ENCODE data around the gene SNX32. TPM values are rescaled to one million over a fixed set of nuclear protein-coding genes. Genes with fewer than 3 reads are reported as not detected.
A peak's percentile ranks its signal among the peaks of the same experiment; 100 is the strongest.

The SNX32 gene
- total and polyA plus RNA-seq, 2 of the 13 experiments (the other 11 are each of a cell fraction or from before 2014, with no cell fraction given): 0.09 to 0.34 TPM

DNA sequence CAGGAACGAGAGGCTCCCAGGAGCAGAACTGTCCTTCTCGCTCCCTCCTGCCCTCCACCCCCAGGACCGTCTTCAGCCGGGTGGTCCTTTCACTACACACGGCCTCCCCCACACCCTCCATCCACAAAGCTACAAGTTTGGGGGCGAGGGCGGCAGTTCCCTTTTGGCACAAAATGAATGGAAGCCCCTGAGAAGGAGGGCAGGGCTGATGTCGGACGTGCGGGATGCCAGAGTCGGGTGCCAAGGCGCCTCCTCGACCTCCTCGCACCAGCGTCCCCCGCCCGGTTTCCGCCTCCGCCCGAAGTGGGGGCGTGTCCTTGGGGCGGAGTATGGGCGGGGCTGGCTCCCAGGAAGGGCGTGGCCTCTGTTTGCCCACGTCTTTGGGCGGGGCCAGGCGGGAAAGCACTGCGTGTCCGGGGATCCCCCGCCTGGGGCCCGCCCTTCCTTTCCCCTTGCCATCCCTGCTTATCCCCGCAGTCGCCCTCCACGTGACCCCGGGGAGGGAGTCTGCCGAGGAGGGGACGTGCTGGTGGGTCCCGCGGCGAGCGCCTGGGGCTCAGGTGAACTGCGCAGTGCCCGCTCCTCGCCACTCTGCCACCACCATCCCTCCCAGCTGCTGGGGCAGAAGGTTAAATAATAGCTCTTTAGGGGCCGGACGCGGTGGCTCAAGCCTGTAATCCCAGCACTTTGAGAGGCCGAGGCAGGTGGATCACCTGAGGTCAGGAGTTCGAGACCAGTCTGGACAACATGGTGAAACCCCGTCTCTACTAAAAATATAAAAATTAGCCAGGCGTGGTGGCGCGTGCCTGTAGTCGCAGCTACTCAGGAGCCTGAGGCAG, 39.8 kb downstream of the SNX32 start (continued):
- TF ChIP-seq, protein P1, sequence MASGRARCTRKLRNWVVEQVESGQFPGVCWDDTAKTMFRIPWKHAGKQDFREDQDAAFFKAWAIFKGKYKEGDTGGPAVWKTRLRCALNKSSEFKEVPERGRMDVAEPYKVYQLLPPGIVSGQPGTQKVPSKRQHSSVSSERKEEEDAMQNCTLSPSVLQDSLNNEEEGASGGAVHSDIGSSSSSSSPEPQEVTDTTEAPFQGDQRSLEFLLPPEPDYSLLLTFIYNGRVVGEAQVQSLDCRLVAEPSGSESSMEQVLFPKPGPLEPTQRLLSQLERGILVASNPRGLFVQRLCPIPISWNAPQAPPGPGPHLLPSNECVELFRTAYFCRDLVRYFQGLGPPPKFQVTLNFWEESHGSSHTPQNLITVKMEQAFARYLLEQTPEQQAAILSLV (CRISPR knock-in tag; IDR thresholded peaks at IDR 0.05; ENCODE audit: borderline replicate concordance): peak; percentile 69
- TF ChIP-seq, protein P2, sequence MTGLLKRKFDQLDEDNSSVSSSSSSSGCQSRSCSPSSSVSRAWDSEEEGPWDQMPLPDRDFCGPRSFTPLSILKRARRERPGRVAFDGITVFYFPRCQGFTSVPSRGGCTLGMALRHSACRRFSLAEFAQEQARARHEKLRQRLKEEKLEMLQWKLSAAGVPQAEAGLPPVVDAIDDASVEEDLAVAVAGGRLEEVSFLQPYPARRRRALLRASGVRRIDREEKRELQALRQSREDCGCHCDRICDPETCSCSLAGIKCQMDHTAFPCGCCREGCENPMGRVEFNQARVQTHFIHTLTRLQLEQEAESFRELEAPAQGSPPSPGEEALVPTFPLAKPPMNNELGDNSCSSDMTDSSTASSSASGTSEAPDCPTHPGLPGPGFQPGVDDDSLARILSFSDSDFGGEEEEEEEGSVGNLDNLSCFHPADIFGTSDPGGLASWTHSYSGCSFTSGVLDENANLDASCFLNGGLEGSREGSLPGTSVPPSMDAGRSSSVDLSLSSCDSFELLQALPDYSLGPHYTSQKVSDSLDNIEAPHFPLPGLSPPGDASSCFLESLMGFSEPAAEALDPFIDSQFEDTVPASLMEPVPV (CRISPR knock-in tag; IDR thresholded peaks at IDR 0.05): peak; percentile 70; the same call in 1 of the 2 replicates
- 0 out of 2 replicates have a peak, but pooled peaks have one; percentile 58 for TF ChIP-seq DNMT1 (CRISPR knock-in tag; IDR thresholded peaks at IDR 0.05)
- TF ChIP-seq ZNF367 (CRISPR knock-in tag; IDR thresholded peaks at IDR 0.05; ENCODE audit: borderline replicate concordance): no peak
- TF ChIP-seq, protein P3, sequence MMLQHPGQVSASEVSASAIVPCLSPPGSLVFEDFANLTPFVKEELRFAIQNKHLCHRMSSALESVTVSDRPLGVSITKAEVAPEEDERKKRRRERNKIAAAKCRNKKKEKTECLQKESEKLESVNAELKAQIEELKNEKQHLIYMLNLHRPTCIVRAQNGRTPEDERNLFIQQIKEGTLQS (CRISPR knock-in tag; IDR thresholded peaks at IDR 0.05): no peak
- no peak for TF ChIP-seq CCDC6 (CRISPR knock-in tag; IDR thresholded peaks at IDR 0.05)
- peak; percentile 42; the same call in 1 of the 2 replicates for TF ChIP-seq TAF1 (CRISPR knock-in tag; IDR thresholded peaks at IDR 0.05)
- TF ChIP-seq ZNF101 (CRISPR knock-in tag; IDR thresholded peaks at IDR 0.05; ENCODE audit: borderline replicate concordance, low read depth): no peak
- TF ChIP-seq MAZ (IDR thresholded peaks at IDR 0.05; ENCODE audit: borderline replicate concordance, low read depth, low read length): peak; percentile 93
- peak; percentile 77 for TF ChIP-seq MAZ (CRISPR knock-in tag; IDR thresholded peaks at IDR 0.05; ENCODE audit: low read depth)
- TF ChIP-seq, protein P4, sequence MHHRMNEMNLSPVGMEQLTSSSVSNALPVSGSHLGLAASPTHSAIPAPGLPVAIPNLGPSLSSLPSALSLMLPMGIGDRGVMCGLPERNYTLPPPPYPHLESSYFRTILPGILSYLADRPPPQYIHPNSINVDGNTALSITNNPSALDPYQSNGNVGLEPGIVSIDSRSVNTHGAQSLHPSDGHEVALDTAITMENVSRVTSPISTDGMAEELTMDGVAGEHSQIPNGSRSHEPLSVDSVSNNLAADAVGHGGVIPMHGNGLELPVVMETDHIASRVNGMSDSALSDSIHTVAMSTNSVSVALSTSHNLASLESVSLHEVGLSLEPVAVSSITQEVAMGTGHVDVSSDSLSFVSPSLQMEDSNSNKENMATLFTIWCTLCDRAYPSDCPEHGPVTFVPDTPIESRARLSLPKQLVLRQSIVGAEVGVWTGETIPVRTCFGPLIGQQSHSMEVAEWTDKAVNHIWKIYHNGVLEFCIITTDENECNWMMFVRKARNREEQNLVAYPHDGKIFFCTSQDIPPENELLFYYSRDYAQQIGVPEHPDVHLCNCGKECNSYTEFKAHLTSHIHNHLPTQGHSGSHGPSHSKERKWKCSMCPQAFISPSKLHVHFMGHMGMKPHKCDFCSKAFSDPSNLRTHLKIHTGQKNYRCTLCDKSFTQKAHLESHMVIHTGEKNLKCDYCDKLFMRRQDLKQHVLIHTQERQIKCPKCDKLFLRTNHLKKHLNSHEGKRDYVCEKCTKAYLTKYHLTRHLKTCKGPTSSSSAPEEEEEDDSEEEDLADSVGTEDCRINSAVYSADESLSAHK (CRISPR knock-in tag; IDR thresholded peaks at IDR 0.05; ENCODE audit: borderline replicate concordance): no peak
- TF ChIP-seq, protein P5, sequence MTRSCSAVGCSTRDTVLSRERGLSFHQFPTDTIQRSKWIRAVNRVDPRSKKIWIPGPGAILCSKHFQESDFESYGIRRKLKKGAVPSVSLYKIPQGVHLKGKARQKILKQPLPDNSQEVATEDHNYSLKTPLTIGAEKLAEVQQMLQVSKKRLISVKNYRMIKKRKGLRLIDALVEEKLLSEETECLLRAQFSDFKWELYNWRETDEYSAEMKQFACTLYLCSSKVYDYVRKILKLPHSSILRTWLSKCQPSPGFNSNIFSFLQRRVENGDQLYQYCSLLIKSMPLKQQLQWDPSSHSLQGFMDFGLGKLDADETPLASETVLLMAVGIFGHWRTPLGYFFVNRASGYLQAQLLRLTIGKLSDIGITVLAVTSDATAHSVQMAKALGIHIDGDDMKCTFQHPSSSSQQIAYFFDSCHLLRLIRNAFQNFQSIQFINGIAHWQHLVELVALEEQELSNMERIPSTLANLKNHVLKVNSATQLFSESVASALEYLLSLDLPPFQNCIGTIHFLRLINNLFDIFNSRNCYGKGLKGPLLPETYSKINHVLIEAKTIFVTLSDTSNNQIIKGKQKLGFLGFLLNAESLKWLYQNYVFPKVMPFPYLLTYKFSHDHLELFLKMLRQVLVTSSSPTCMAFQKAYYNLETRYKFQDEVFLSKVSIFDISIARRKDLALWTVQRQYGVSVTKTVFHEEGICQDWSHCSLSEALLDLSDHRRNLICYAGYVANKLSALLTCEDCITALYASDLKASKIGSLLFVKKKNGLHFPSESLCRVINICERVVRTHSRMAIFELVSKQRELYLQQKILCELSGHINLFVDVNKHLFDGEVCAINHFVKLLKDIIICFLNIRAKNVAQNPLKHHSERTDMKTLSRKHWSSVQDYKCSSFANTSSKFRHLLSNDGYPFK (CRISPR knock-in tag; IDR thresholded peaks at IDR 0.05; ENCODE audit: borderline replicate concordance): peak; percentile 20; the same call in 1 of the 2 replicates
- TF ChIP-seq PPARG (CRISPR knock-in tag; conservative IDR thresholded peaks at IDR 0.05): peak; percentile 36; the same call in 1 of the 2 replicates
- TF ChIP-seq ZBTB21 (CRISPR knock-in tag; IDR thresholded peaks at IDR 0.05): no peak
- TF ChIP-seq, protein P6, sequence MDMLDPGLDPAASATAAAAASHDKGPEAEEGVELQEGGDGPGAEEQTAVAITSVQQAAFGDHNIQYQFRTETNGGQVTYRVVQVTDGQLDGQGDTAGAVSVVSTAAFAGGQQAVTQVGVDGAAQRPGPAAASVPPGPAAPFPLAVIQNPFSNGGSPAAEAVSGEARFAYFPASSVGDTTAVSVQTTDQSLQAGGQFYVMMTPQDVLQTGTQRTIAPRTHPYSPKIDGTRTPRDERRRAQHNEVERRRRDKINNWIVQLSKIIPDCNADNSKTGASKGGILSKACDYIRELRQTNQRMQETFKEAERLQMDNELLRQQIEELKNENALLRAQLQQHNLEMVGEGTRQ (IDR thresholded peaks at IDR 0.05; ENCODE audit: low read depth, low read length): peak; percentile 69
- TF ChIP-seq, protein P6 (CRISPR knock-in tag; IDR thresholded peaks at IDR 0.05; ENCODE audit: borderline replicate concordance): peak; percentile 94
- TF ChIP-seq SAFB2 (CRISPR knock-in tag; IDR thresholded peaks at IDR 0.05; ENCODE audit: borderline replicate concordance, low read depth): peak; percentile 76; the same call in 1 of the 2 replicates
